Loucy (cell line): ENCODE results near the gene ANKRD65.

Experiments
- CTCF ChIP-seq: fragments of 200-600 bp; sonication (generic); conservative IDR thresholded peaks from 2 replicates; pipeline ENCODE4 v1.5.1; 2014; ENCODE audit warnings: mild to moderate bottlenecking, antibody characterized with exemption, low read length
- EZH2phosphoT487 ChIP-seq: fragments of 200-600 bp; IDR thresholded peaks from 2 replicates; pipeline ENCODE4 v1.6.1; 2018; ENCODE audit warnings: antibody characterized with exemption, mild to moderate bottlenecking, moderate library complexity, borderline replicate concordance

GRCh38 chr1:1373051-1373814 is 47.8 kb downstream of the ANKRD65 start:
- no peak for TF ChIP-seq CTCF
- no peak for TF ChIP-seq EZH2phosphoT487
